HG03175 (cell line): ENCODE measurements around the gene NOXA1.
"Not testable (repeated sequence)": the region's sequence is repeated elsewhere in the genome, so short reads cannot be mapped to it uniquely, and the experiment has no call there.

Source experiments
- ATAC-seq: cut with Tn5 transposase; IDR thresholded peaks from one replicate; pipeline ENCODE4 v1.9.1; 2021; ENCODE audit warnings: mild to moderate bottlenecking, moderate library complexity; ENCODE audit not compliant: unreplicated experiment

Gene NOXA1

DNA sequence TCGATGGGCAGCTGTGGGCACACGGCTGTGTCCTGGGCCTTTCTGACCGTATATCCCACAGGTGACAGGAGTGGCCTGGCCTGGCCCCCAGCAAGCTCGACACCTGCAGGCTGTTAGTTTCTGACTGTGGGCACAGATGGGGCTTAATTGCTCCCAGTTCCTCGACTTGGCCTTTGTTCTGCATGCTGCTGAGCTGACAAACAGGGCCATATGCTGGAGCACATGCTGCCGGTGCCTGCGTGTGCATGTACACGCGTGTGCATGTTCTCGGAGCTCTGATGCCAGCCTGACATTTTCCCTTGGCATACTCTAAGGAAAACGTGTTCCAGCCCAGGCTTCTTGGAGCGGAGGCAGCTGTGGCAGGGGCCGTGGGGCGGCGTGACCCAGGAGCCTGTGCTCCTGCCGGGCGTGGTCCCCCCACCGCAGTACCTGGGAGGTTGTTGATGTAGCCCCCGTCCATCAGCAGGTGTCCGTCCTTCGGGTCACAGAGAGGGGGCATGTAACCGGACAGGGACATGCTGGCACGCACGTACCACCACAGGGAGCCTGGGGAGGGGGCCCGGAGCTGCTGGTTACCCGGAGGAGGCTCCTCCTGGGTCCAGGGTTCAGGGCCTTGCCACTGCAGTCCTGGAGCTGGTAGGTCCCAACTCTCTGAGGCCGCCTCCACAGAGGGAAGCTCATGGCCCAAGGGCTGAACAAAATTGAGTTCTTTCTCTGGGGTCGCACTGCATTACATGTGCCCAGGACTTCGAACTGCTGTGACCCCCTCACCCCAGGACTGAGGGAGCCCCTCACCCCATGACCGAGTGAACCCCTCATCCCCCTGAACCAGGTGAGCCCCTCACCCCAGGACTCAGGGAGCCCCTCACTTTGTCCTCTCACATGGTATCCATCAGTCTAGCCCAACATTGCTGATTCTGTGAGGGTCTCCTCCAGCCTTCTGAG lies 40.1 kb downstream of the NOXA1 start:
- ATAC-seq = no peak

- no peak for ATAC-seq
Measured at GRCh38 chr9:137463931-137464290, 40.7 kb downstream of the NOXA1 start.

- ATAC-seq = no peak
Measured at GRCh38 chr9:137464291-137464999, 41.3 kb downstream of the NOXA1 start.

DNA sequence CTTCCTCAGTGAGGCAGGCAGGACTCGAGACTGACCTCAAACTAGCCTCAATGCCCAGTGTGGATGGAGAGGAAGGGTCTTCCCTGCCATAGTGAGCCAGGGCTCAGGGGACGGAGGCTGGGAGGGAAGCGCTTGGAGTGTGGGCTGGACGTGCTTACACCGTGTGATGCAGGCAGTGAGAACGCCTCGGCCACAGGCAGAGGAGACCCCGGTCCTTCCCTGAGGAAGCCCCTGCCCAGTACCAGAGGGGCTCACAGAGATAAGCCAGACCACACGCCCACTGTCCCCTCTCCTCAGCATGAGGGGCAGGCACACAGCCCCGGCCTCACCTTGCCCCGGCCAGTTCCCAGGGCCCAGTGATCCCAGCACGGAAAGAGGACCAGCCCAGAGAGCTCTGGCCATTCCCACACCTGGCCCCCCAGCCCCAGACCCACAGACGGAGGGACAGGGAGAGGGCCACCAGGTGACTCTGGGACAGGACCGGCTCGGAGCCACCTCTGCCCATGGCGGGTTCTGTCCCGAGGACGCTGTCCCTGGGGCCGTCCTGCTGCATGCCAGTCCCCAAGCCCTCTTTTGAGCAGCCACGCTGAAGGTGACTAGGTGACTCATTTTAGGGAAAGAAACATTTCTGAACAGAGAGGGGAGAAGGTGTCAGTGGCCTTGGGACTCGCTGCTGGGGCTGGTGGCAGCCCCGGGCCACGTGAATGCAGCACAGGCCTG lies 42.0 kb downstream of the NOXA1 start:
- ATAC-seq = no peak

DNA sequence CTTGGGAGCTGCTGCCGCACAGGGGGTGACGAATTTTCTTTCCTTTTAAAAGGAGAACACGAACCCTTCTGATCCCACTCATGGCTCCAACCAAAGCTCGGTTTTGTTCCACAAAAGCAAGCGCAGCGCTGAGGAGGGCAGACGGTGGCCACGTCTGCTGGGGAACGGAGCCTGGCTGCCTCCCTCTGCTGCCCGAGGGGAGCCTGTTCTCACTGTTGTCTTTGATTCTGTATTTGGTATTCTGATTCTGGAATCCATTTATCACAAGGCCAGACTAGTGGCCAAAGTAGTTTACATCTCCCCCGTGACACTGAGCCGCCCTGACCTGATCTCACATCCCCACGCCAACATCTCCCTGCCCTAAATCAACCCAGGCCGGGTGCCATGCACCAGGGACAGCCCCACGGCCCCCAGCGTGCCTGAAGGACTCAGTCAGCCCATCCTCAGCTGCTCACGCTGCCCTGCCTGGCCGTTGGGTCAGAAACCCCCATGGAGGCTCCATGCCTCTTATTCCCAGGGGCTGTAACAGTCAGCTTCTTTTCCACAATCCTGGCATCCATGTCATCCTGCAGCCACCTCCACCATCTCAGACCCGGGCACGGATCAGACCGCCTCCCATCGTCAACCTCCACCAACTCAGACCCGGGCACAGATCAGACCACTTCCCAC lies 42.7 kb downstream of the NOXA1 start:
- no peak for ATAC-seq

DNA sequence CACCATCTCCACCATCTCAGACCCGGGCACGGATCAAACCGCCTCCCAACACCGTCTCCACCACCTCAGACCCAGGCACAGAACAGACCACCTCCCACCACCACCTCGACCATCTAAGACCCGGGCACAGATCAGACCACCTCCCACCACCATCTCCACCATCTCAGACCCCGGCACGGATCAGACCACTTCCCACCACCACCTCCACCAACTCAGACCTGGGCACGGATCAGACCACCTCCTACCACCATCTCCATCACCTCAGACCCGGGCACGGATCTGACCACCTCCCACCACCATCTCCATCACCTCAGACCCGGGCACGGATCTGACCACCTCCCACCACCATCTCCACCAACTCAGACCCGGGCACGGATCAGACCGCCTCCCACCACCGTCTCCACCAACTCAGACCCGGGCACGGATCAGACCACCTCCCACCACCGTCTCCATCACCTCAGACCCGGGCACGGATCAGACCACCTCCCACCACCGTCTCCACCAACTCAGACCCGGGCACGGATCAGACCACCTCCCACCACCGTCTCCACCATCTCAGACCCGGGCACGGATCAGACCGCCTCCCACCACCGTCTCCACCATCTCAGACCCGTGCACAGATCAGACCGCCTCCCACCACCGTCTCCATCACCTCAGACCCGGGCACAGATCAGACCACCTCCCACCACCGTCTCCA lies 43.3 kb downstream of the NOXA1 start:
- not testable (repeated sequence) for ATAC-seq

DNA sequence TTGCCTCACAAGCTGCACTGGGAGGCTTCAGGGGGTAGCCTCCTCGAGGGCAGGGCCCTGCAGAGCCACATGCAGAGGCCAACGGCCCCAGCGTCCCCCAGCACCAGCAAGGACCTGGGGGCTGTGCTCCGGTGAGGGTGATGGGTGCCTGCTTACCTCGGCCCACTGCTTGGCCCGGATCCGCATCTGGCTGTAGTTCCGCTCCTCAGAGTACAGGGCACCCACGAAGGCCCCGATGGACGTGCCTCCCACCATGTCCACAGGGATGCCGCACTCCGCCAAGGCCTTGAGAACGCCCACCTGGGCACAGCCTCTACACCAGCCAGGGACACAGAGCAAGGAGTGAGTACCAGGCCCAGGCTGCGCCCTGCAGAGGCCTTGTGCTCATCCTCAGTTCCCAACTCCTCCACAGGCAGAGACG lies 44.0 kb downstream of the NOXA1 start:
- no peak for ATAC-seq

GRCh38 chr9:137467896-137468295 lies 44.7 kb downstream of the NOXA1 start:
- ATAC-seq = no peak

DNA sequence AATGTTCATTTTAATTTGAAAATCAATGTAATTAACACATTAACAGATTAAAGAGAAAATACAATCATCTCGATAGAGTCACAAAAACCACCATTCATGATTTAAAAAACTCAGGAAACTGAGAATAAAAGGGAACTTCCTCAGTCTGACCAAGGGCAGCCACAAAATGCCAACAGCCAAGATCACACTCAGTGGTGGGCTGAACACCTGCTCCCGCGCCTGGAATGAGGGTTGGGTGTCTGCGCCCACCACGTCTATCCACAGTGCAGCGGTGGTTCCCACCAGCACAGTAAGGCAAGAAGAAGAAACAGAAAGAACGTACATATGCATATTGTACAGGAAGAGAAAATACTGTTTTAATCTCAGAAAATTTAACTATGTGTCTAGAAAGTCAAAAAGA lies 47.6 kb downstream of the NOXA1 start:
- no peak for ATAC-seq

- ATAC-seq = no peak
Measured at GRCh38 chr9:137474271-137474670, 51.1 kb downstream of the NOXA1 start.

GRCh38 chr9:137475666-137476065 lies 52.5 kb downstream of the NOXA1 start:
- no peak for ATAC-seq

- no peak for ATAC-seq
Measured at GRCh38 chr9:137476856-137477255, 53.7 kb downstream of the NOXA1 start.

DNA sequence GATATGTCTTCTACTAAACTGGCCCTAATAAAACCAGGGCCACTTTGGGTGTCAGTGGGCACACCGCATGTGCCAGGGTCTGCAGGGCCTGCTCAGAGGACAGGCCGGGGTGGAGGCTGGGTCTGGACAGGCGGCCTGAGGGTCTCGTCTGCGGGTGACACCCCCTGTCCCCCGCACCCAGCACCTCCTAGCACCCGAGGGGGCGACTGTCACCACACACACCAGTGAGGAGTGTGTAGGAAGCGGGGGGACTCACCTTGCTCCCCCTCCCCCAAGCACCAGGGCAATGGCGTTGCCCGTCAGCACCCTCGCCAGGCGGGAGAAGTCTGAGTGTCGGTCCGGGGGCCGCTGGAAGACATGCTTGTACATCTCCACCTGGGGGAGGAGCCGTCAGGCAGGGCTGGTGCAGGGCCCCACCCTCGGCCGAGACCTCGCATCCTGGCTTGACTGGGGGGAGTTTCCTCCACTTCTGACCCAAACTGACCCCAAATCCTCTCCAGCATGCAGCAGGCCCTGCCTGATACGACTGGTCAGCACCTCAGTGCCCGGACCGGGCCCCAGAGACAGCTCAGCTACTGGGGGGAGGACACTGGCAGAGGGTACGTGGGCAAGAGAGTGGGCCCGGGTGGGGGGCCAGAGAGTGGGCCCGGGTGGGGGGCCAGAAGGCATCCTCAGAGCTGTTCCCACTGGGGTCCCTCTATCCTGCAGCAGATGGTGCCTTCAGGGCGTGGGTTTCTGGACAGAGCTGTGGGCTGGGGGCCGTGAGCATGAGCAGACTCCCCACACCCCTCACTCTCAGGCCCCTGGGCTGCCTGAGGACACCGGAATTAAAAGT lies 54.8 kb downstream of the NOXA1 start:
- ATAC-seq = no peak

DNA sequence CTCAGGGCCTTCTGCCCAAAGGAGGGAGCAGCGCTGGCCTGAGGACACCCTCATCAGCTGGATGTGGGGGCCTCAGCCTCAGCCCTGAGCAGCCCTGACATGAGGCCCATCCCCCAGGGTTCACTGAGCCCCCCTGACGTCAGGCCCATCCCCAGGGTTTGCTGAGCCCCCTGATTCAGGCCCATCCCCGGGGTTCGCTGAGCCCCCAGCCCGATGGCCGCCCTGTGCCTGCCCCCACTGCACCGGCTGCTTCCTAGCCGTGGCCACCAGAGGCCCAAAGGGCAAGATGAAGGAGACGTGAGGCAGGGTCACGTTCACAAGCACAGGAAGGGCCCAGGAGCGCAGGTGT lies 55.4 kb downstream of the NOXA1 start:
- ATAC-seq = no peak

DNA sequence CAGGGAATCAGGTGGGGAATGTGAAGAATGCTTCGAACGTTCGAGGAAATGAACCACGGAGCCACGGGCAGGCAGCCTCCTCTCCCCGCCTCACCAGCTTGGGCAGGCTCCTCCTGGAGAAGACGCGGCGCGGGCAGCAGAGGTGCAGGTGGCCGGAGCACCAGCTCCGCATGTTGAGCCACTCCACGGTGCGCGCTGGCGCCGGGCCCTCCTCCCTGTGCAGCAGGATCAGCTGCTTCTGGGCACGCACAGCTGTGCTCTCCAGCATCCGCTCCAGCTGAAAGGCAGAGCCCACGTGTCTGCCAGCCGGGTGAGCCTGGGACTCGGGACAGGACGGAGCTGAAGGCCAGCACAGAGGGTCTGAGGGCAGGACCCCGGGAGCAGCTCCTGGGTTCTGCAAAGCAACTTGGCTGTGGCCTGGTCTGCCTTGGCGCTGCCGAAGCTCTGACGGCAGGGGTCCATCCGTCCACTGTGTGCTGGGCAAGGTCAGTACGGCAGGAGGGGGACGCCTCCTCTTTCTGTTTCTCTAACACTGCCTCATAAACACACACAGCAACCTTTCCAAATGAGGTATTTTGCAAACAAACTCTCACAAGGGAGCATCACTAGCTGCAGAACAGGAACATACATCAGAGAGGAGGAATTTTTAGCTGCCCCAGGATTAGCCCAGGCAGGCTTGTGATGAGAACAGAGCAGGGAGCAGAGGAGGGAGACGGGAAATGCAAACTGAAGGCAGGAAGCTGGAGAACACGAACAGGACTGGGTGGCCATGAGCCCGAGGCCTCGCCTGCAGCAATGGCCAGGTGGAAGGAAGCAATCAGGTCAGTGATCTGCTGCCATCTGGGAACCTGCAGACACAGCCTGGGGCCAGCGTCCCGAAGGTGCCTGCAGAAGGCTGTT lies 56.0 kb downstream of the NOXA1 start:
- ATAC-seq = no peak

GRCh38 chr9:137479892-137480685 lies 56.9 kb downstream of the NOXA1 start:
- ATAC-seq = no peak
